Caco-2 (cell line): ENCODE data around the gene CTNND2. TPM values are rescaled to one million over a fixed set of nuclear protein-coding genes. Genes with fewer than 3 reads are reported as not detected.

ENCODE experiments used
- BruUV-seq: library from RNA; stranded (reverse); fragments of 400-500 nt; replicated peaks from 2 replicates; lab custom pipeline; 2021; lab: Mats Ljungman, UMichigan
- CTCF ChIA-PET: fragments of 300-600 bp; sonication (Branson Sonifier 250); formaldehyde crosslinking; loops from one replicate; lab custom pipeline; 2022; ENCODE audit warnings: antibody characterized with exemption; lab: Charles Lee
- POLR2A ChIA-PET: fragments of 300-600 bp; sonication (Branson Sonifier 250); formaldehyde crosslinking; loops from one replicate; lab custom pipeline; 2022; ENCODE audit warnings: antibody characterized with exemption; lab: Charles Lee
- DNase-seq, 2 experiments: peaks; one replicate each; pipeline versions ENCODE4 v3.0.0 to v3.0.0-alpha.2; 2020 to 2022
- H3K27me3 ChIP-seq: replicated peaks from 2 replicates; pipeline ENCODE4 v1.6.0; 2011; ENCODE audit warnings: low read length; ENCODE audit not compliant: control insufficient read depth, insufficient read depth
- H3K36me3 ChIP-seq: 2 replicates; pipeline ENCODE4 v1.5.1; 2011; ENCODE audit warnings: low read length; ENCODE audit not compliant: control insufficient read depth, insufficient read depth
- H3K4me1 ChIP-seq: fragments of 250-450 bp; sonication (Bioruptor Pico); 2 replicates; pipeline ENCODE4 v1.5.1; 2020; ENCODE audit warnings: mild to moderate bottlenecking
- H3K4me3 ChIP-seq: 2 replicates; pipeline ENCODE4 v1.5.1; 2011; ENCODE audit warnings: low read depth, mild to moderate bottlenecking, control low read depth, low read length
- H3K9me3 ChIP-seq: fragments of 250-450 bp; sonication (Bioruptor Pico); 2 replicates; pipeline ENCODE4 v1.5.1; 2020; ENCODE audit warnings: mild to moderate bottlenecking, moderate library complexity
- H3K27ac Mint-ChIP-seq: one replicate; pipeline ENCODE4 v1.8.0; 2022; ENCODE audit warnings: mixed read lengths; ENCODE audit not compliant: unreplicated experiment
- H3K27me3 Mint-ChIP-seq: one replicate; pipeline ENCODE4 v1.8.0; 2022; ENCODE audit warnings: mixed read lengths; ENCODE audit not compliant: insufficient read depth, unreplicated experiment
- H3K36me3 Mint-ChIP-seq: one replicate; pipeline ENCODE4 v1.8.0; 2022; ENCODE audit warnings: mild to moderate bottlenecking, mixed read lengths; ENCODE audit not compliant: insufficient read depth, unreplicated experiment
- H3K4me1 Mint-ChIP-seq: one replicate; pipeline ENCODE4 v1.8.0; 2022; ENCODE audit warnings: low read depth, mixed read lengths; ENCODE audit not compliant: unreplicated experiment
- H3K4me3 Mint-ChIP-seq: one replicate; pipeline ENCODE4 v1.8.0; 2022; ENCODE audit warnings: mild to moderate bottlenecking, moderate library complexity, mixed read lengths; ENCODE audit not compliant: unreplicated experiment
- H3K9me3 Mint-ChIP-seq: one replicate; pipeline ENCODE4 v1.8.0; 2022; ENCODE audit warnings: mixed read lengths; ENCODE audit not compliant: unreplicated experiment
- intact Hi-C: fragments of 100-400 bp; cut with micrococcal nuclease; formaldehyde crosslinking; loops from one replicate; pipeline ENCODE4 v1.10.0; 2022; ENCODE audit not compliant: unreplicated experiment
- total RNA-seq: library from RNA; stranded (reverse); gene quantifications from 2 replicates; pipeline ENCODE4 v1.2.3, GENCODE V29; 2022
- TF ChIP-seq, protein P1 (sequence below), 2 experiments: fragments of 200-600 bp in 1 of 2; IDR thresholded peaks; 1 replicate in 1 of 2; 2 replicates in 1 of 2; pipeline versions ENCODE4 v1.5.1 to v1.8.0; 2011 to 2022; ENCODE audit warnings: antibody characterized with exemption in 1 of 2, control low read depth in 1 of 2, inconsistent platforms in 1 of 2, low read depth in 1 of 2, low read length in 1 of 2, mild to moderate bottlenecking in 1 of 2, moderate library complexity in 1 of 2; ENCODE audit not compliant: insufficient read depth in 1 of 2, severe bottlenecking in 1 of 2, unreplicated experiment in 1 of 2

Gene CTNND2
- total RNA-seq, 1 experiment from 2014 or later = 0.32 TPM

DNA sequence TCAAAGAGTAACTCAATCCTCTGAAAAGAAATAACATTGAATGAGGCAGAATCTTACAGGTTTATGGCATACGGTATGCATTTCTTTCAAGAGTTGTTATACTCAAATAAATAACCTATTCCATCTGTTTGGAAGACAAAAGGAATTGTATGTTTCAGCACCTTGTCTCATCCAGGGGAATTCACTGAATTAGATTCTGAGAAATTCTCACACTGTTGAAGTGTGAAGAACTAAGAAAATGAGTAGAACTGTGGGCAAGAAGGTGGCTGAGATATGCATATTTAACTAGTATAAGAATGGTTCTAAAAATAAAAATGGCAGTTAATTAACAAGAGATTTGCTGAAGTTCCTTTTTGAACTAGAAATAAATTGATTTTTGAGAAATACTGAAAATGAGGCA, 863.9 kb downstream of the CTNND2 start:
- Histone ChIP-seq H3K4me1 (no peaks in the 10 kb centered on the region), H3K36me3 (no peaks in the 10 kb centered on the region), H3K27me3 (no peaks in the 10 kb centered on the region), H3K4me3 (no peak overlapping the region), H3K9me3 (no peaks in the 10 kb centered on the region)
- Mint-ChIP-seq H3K27ac (no peak overlapping the region), H3K4me3 (no peak overlapping the region), H3K4me1 (no peaks in the 10 kb centered on the region), H3K9me3 (no peaks in the 10 kb centered on the region), H3K36me3 (no peaks in the 10 kb centered on the region), H3K27me3 (peaks cover 7% of the 10 kb centered on the region)
- TF ChIP-seq, protein P1, sequence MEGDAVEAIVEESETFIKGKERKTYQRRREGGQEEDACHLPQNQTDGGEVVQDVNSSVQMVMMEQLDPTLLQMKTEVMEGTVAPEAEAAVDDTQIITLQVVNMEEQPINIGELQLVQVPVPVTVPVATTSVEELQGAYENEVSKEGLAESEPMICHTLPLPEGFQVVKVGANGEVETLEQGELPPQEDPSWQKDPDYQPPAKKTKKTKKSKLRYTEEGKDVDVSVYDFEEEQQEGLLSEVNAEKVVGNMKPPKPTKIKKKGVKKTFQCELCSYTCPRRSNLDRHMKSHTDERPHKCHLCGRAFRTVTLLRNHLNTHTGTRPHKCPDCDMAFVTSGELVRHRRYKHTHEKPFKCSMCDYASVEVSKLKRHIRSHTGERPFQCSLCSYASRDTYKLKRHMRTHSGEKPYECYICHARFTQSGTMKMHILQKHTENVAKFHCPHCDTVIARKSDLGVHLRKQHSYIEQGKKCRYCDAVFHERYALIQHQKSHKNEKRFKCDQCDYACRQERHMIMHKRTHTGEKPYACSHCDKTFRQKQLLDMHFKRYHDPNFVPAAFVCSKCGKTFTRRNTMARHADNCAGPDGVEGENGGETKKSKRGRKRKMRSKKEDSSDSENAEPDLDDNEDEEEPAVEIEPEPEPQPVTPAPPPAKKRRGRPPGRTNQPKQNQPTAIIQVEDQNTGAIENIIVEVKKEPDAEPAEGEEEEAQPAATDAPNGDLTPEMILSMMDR (IDR thresholded peaks at IDR 0.05; ENCODE audit: insufficient read depth in 1 of 2, low read depth in 1 of 2, low read length in 1 of 2, severe bottlenecking in 1 of 2, unreplicated experiment in 1 of 2) = no peak
- intact Hi-C loops = no loop called here
- no TSS peak for BruUV-seq
- DNase-seq = no peak
- ChIA-PET CTCF (no interaction called here), POLR2A (no interaction called here)

DNA sequence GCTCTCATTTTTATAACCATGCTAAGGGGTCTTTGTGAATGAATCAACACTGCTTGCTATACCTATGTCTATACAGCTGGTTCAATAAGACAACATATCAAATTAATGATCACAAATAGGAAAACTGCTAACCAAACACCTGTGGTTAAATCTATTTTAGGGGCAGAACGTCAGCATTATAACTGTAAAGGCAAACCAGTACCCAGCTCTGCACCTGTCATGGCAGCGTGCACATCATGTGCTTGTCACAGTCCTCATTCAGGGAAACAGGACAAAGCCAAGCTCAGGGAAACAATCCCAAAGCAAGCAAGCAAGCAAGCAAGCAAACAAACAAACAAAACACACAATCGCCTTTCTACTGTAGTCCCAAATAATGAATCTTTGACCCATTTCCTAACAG, 865.5 kb downstream of the CTNND2 start:
- H3K9me3 ChIP-seq = no peaks in the 10 kb centered on the region
- intact Hi-C loops = no loop called here
- ChIA-PET CTCF (interaction anchor here (0.6 kb wide), 1 partner anchor 34 kb away, joined by 3 read pairs; no protein-coding TSS in a partner anchor), POLR2A (no interaction called here)
- no peaks in the 10 kb centered on the region for H3K36me3 ChIP-seq
- TF ChIP-seq, protein P1 (IDR thresholded peaks at IDR 0.05; ENCODE audit: insufficient read depth in 1 of 2, low read depth in 1 of 2, low read length in 1 of 2, severe bottlenecking in 1 of 2, unreplicated experiment in 1 of 2) = no peak
- H3K27ac Mint-ChIP-seq = no peak overlapping the region
- H3K4me1 ChIP-seq = no peaks in the 10 kb centered on the region
- no TSS peak for BruUV-seq
- no peak overlapping the region for H3K4me3 Mint-ChIP-seq
- H3K27me3 ChIP-seq = no peaks in the 10 kb centered on the region
- DNase-seq = no peak
- H3K9me3 Mint-ChIP-seq = no peaks in the 10 kb centered on the region
- H3K36me3 Mint-ChIP-seq = no peaks in the 10 kb centered on the region
- peaks cover 7% of the 10 kb centered on the region for H3K27me3 Mint-ChIP-seq
- no peak overlapping the region for H3K4me3 ChIP-seq
- H3K4me1 Mint-ChIP-seq = no peaks in the 10 kb centered on the region

DNA sequence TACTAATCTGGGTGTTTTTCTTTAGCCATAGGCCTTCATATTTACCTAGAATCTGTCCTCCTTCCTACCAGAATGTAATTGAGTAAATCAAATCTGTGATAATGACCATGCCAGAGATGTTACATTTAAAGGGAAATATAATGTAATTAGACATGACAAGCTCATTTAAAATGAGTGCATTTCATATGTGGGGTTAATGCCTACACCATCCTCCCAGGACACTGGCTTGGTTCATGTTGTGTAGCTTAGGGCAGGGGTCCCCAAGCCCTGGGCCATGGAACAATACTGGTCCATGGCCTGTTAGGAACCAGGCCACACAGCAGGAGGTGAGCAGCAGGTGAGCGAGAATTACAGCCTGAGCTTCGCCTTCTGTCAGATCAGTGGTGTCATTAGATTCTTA, 866.3 kb downstream of the CTNND2 start:
- Histone ChIP-seq H3K36me3 (no peaks in the 10 kb centered on the region), H3K9me3 (no peaks in the 10 kb centered on the region), H3K4me3 (no peak overlapping the region), H3K4me1 (no peaks in the 10 kb centered on the region), H3K27me3 (no peaks in the 10 kb centered on the region)
- no peaks in the 10 kb centered on the region for H3K4me1 Mint-ChIP-seq
- peaks cover 7% of the 10 kb centered on the region for H3K27me3 Mint-ChIP-seq
- no peak overlapping the region for H3K27ac Mint-ChIP-seq
- no peak for DNase-seq
- ChIA-PET CTCF (interaction anchor here (0.6 kb wide), 1 partner anchor 33 kb away, joined by 4 read pairs; no protein-coding TSS in a partner anchor), POLR2A (no interaction called here)
- H3K4me3 Mint-ChIP-seq = no peak overlapping the region
- TF ChIP-seq, protein P1 (IDR thresholded peaks at IDR 0.05; ENCODE audit: insufficient read depth in 1 of 2, low read depth in 1 of 2, low read length in 1 of 2, severe bottlenecking in 1 of 2, unreplicated experiment in 1 of 2) = no peak
- no peaks in the 10 kb centered on the region for H3K36me3 Mint-ChIP-seq
- no peaks in the 10 kb centered on the region for H3K9me3 Mint-ChIP-seq
- BruUV-seq = no TSS peak
- intact Hi-C loops = no loop called here
